ENCODE measurements around the gene AWAT1.
"Not testable (repeated sequence)": the region's sequence is repeated elsewhere in the genome, so short reads cannot be mapped to it uniquely, and the experiment has no call there.

The AWAT1 gene

DNA sequence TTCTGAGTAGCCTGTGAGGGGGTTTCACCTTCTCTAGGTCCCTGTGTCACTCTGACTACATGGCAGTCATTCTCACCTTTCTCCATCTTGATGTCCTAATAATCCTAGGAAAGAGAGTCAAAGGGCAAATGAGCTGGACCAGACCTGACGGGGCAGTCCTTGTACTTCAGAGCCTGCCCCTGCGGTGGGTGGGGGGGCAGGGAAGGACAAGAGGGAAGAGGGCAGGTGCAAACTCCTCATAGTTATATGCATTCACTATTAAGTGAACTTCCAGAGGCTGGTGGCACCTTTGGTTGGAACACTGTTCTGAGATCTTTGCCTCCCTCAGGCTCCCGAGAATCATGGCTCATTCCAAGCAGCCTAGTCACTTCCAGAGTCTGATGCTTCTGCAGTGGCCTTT lies at the start of gene AWAT1:
AWAT1 (plus strand) TSS at position 301 of the 400 bp plus-strand sequence; CDS start at position 342, 41 bp downstream.
- DNase-seq, result no peak

DNA sequence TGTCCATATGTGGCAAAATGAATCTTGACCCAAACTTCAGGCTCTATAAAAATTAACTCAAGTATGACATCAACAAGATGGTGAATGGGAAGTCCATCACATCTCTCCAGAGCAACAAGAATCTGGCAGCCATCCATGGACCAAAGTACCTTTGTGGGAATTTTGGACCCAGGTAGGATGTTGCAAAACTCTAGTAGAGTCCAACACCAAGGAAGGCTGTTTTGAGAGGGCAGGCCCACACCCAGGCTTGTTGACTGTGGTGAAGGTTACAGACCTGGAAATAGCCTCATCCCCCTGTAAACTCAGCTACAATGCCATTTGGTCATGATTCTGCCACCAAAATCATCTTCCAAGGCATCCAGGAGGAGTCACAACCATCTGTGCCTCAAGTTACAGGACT lies 44.2 kb upstream of the AWAT1 start:
- no peak for DNase-seq

- DNase-seq, result peak; percentile 77
Measured at GRCh38 chrX:70196961-70197720, 37.3 kb upstream of the AWAT1 start.

- DNase-seq, result no peak
Measured at GRCh38 chrX:70201732-70202131, 32.7 kb upstream of the AWAT1 start.

DNA sequence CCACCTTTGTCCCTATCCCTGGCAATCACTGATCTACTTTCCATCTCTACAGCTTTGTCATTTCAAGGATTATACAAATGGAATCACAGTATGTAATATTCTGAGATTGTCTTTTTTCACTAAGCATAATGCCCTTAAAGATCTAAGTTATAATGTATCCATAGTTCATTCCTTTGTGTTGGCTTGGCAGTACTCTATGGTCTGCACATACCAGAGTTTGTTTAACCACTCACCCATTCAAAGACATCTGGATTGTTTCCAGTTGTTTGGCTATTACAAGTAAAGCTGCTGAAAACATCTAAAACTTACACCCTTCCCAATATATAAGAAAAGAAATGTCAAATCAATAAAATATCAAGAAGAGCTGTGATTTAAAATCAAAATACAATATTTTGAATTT lies 26.0 kb upstream of the AWAT1 start:
- DNase-seq, result no peak

DNA sequence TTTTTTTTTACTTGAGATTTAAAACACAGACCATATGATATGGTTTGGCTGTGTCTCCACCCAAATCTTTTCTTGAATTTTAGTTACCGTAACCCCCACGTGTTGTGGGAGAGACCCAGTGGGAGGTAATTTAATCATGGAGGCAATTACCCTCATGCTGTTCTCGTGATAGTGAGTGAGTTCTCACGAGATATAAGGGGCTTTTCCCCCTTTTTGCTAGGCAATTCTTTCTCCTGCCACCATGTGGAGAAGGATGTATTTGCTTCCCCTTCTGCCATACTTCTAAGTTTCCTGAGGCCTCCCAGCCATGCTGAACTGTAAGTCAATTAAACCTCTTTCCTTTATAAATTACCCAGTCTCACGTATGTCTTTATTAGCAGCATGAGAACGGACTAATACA lies 24.9 kb upstream of the AWAT1 start:
- not testable (repeated sequence) for DNase-seq

GRCh38 chrX:70219938-70220764 lies 14.3 kb upstream of the AWAT1 start:
- DNase-seq, result no peak

DNA sequence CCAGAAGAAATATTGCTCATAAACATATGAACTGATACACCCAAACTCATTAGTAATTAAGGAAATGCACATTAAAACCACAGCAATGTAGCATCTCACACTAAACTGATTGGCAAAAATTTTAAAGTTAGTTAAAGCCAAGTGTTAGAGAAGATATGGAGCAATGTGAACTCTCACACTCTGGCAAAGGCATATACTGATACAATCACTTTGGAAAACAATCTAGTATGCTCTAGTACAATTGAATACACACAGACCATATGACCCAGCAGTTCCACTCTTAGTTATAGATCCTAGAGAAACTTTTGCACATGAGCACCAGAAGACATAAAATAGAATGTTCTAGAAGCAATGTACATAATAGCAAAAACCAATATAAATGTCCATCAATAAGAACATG lies 8.4 kb upstream of the AWAT1 start:
- no peak for DNase-seq

GRCh38 chrX:70226687-70227086 lies 7.8 kb upstream of the AWAT1 start:
- no peak for DNase-seq

DNA sequence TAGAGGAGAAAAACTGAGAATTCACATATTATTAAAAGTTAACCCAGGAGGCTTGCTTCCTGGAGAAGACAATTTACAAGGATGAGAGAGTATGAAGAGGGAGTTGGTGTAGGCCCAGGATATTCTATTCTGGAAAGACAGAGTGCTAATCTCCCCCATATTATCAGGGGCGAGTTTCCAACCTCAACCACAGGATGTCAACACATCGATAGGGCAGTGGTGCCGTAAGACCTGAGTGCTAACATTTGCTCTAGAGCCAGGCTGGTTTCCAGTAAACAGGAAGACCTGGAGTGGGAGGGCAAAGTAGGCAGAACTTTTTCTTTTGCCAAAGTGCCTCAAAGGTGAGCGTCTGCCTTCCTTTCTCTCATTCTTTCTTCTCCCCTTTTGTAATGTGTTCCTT lies 2.8 kb upstream of the AWAT1 start:
- DNase-seq, result no peak

GRCh38 chrX:70240751-70241150 lies 6.3 kb downstream of the AWAT1 start:
- no peak for DNase-seq

- DNase-seq, result no peak
Measured at GRCh38 chrX:70241501-70241900, 7.0 kb downstream of the AWAT1 start.

- DNase-seq, result not testable (repeated sequence)
Measured at GRCh38 chrX:70243601-70244000, 9.1 kb downstream of the AWAT1 start.

DNA sequence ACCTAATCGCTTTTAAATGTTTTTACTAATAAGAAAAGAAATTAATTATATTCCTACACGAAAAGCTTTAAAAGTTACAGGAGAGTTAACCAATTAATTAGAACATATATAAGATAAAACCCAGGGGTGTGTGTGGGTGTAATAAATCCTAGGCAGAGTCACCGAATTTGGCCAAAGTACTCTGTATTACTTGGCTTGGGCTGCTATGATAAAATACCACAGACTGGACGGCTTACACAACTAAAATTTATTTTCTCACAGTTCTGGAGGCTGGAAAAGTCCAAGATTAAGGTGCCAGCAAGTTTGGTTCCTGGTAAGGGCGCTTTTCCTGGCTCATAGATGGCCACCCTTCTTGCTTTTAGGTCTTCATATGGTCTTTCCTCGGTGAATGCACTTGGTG lies 10.4 kb downstream of the AWAT1 start:
- DNase-seq, result no peak

DNA sequence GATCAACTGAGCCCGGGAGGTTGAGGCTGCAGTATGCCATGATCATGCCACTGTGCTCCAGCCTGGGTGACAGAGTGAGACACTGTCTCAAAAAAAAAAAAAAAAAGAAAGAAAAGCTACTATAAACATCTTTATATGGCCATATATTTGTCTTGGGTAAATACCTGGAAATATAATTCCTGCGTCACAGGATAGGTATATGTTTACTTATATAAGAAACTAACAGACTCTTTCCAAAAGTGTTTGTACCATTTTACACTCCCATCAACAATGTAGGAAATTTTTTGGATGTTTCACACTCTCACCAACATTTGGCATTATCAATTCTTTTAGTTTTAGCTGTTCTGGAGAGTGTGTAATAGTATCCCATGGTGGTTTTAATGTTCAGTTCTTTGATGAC lies 12.8 kb downstream of the AWAT1 start:
- no peak for DNase-seq

GRCh38 chrX:70252491-70252890 lies 18.0 kb downstream of the AWAT1 start:
- DNase-seq, result no peak

DNA sequence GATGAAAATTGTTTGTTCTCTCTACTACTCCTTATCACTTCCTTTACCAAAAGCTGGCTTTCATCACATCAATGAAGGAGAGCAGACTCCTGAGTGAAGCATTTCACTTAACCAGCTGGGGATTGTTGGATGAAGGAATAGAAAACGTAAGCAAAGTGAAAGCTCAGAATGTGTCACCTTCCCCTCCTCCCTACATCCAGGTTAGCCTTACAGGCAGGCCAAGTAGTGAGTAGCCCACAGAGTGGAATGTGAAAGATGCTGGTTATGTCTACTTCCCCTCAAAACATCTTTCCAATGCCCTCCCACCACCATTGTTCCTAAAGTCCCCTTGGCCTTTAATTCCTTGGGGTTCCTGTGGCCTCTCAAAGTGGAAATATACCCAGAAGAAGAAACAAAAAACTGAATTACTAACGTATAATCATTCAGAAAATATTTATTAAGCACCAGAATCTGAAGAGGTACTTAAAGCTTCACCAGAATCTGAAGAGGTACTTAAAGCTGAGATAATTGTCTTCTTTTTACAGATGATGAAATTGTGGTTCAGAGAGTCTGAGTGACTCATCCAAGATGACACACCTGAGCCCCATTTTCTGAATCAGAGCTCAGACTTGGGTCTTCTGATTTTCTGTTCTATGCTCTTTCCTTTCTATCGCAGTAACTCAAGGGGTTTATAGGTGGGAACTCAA lies 19.1 kb downstream of the AWAT1 start:
- no peak for DNase-seq

GRCh38 chrX:70254063-70254400 lies 19.6 kb downstream of the AWAT1 start:
- no peak for DNase-seq

GRCh38 chrX:70254909-70255308 lies 20.5 kb downstream of the AWAT1 start:
- no peak for DNase-seq

- DNase-seq, result no peak
Measured at GRCh38 chrX:70255452-70255851, 21.0 kb downstream of the AWAT1 start.

- DNase-seq, result no peak
Measured at GRCh38 chrX:70257423-70258288, 23.2 kb downstream of the AWAT1 start.

- DNase-seq, result no peak
Measured at GRCh38 chrX:70260104-70260503, 25.6 kb downstream of the AWAT1 start, which contains the start of gene P2RY4. TSS of gene P2RY4 (minus strand) at chrX:70260204. CDS start at chrX:70259624, 580 bp downstream.

Data from activated CD8-positive, alpha-beta memory T cell treated with anti-CD3 and anti-CD28 coated beads for 24 hours (primary cell).